ENCODE results near the gene C11orf91.

DNA sequence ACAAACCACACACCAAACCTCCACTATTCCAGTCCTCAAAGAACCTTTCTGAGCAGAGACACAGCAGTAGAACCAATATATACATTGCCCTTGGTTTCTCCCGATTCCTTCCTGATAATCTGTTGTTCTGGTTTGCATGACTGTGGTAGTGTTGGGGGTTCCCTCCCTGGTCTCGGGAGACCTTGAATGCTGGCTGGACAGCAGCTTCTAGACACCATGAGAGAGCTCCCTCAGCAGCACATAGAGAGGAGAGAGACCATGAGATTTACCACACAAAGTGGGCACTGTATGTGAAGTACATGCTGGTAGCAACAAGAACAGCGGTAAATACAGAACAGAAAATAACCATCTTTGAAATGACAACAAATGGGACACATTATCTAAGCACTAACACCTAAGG lies 2.6 kb downstream of the C11orf91 start:
- TF ChIP-seq CEBPB (IDR thresholded peaks at IDR 0.05) (no peak), YY1 (IDR thresholded peaks at IDR 0.05; ENCODE audit: low read depth) (no peak), RAD21 (IDR thresholded peaks at IDR 0.05; ENCODE audit: low read depth) (no peak), NFIC (IDR thresholded peaks at IDR 0.05) (no peak)
- TF ChIP-seq, protein P1, sequence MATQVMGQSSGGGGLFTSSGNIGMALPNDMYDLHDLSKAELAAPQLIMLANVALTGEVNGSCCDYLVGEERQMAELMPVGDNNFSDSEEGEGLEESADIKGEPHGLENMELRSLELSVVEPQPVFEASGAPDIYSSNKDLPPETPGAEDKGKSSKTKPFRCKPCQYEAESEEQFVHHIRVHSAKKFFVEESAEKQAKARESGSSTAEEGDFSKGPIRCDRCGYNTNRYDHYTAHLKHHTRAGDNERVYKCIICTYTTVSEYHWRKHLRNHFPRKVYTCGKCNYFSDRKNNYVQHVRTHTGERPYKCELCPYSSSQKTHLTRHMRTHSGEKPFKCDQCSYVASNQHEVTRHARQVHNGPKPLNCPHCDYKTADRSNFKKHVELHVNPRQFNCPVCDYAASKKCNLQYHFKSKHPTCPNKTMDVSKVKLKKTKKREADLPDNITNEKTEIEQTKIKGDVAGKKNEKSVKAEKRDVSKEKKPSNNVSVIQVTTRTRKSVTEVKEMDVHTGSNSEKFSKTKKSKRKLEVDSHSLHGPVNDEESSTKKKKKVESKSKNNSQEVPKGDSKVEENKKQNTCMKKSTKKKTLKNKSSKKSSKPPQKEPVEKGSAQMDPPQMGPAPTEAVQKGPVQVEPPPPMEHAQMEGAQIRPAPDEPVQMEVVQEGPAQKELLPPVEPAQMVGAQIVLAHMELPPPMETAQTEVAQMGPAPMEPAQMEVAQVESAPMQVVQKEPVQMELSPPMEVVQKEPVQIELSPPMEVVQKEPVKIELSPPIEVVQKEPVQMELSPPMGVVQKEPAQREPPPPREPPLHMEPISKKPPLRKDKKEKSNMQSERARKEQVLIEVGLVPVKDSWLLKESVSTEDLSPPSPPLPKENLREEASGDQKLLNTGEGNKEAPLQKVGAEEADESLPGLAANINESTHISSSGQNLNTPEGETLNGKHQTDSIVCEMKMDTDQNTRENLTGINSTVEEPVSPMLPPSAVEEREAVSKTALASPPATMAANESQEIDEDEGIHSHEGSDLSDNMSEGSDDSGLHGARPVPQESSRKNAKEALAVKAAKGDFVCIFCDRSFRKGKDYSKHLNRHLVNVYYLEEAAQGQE (IDR thresholded peaks at IDR 0.05; ENCODE audit: low read depth): no peak

All from Ishikawa (cell line).